Stimulated activated CD4-positive, alpha-beta T cell treated with anti-CD3 and anti-CD28 coated beads, Interleukin-12 subunit alpha, Interleukin-12 subunit beta, amount 100 ng/mL, for 48 hours (primary cell): ENCODE measurements around the gene C12orf57.
A peak's percentile ranks its signal among the peaks of the same experiment; 100 is the strongest.
"Not testable (repeated sequence)": the region's sequence is repeated elsewhere in the genome, so short reads cannot be mapped to it uniquely, and the experiment has no call there.

Experiments
- DNase-seq, 3 donors: peaks; one replicate each; pipeline ENCODE4 v3.0.0-alpha.2; 2020; ENCODE audit warnings: low read depth in 2 of 3, low spot score in 1 of 3

C12orf57 gene, protein sequence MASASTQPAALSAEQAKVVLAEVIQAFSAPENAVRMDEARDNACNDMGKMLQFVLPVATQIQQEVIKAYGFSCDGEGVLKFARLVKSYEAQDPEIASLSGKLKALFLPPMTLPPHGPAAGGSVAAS

DNA sequence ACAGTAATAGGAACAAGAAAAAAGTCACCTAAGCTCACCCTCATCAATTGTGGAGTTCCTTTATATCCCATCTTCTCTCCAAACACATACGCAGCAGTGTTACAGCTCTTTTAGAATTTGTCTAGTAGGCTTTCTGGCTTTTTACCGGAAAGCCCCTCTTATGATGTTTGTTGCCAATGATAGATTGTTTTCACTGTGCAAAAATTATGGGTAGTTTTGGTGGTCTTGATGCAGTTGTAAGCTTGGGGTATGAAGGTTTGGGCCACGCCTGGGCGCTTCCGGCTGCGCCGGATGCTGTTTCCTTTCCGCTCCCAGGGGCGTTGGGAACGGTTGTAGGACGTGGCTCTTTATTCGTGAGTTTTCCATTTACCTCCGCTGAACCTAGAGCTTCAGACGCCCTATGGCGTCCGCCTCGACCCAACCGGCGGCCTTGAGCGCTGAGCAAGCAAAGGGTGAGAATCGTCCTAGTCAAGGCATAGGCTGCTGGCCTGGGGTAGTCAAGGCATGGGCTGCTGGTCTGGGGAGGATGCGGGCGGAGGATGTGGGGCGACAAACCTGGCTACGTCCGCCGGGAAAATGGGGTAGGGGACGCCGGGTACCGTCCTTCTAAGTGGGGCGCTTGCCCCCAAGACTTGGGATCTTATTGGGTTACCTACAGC, at the start of gene C12orf57, which contains the start of gene RNU7-1:
Gene C12orf57, plus strand, starts transcription at position 301 of the 659 bp plus-strand sequence. Its CDS starts 100 bp downstream, at position 401.
Gene RNU7-1, plus strand, starts transcription at position 95 of the 659 bp plus-strand sequence.
- DNase-seq = peak; percentile 73 to 81 (median 74)

DNA sequence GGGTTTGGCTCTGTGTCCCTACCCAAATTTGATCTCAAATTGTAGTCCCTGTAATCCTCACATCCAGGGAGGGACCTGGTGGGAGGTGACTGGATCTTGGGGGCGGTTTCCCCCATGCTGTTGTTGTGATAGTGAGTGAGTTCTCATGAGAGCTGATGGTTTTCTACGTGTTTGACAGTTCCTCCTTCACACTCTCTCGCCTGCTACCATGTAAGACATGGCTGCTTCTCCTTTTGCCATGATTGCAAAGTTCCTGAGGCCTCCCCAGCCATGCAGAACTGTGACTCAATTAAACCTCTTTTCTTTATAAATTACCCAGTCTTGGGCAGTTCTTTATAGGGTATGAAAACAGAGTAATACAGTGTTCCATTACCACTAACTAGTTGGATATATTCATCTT, 49.5 kb upstream of the C12orf57 start:
- no peak for DNase-seq

DNA sequence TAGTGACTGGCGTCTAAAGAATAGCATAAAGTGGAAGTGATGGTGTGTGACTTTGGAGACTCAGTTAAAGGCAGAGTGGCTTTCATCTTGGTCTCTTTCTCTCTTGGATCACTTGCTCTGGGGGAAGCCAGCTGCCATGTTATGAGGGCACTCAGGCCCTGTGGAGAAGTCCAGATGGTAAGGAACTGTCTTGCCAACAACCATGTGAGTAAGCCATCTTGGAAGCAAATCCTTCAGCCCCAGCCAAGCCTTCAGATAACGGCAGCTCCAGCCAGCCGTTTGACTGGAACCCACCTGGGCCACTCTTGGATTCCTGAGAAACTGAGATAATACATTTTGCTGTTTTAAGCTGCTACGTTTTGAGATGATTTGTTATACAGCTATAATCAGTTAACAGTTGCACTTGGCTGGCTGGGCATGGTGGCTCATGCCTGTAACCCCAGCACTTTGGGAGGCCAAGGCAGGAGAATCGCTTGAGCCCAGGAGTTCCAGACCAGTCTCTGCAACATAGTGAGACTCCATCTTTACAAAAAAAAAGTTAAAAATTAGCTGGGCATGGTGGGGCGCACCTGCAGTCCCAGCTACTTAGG, 46.9 kb upstream of the C12orf57 start:
- DNase-seq = no peak

DNA sequence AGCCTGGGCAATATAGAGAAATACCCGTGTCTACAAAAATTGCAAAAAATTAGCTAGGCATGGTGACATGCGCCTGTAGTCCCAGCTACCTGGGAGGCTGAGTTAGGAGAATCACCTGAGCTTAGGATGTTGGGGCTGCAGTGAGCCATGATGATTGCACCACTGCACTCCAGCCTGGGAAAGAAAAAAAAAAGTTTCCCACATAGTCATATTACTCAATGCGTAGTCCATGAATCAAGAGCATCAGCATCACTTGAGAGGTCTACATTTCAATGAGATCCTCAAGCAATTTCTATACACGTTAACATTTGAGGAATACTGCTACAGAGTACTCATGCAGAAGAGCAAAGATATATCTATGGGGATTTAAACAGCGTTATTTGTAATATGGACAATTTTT, 44.4 kb upstream of the C12orf57 start:
- DNase-seq = no peak

DNA sequence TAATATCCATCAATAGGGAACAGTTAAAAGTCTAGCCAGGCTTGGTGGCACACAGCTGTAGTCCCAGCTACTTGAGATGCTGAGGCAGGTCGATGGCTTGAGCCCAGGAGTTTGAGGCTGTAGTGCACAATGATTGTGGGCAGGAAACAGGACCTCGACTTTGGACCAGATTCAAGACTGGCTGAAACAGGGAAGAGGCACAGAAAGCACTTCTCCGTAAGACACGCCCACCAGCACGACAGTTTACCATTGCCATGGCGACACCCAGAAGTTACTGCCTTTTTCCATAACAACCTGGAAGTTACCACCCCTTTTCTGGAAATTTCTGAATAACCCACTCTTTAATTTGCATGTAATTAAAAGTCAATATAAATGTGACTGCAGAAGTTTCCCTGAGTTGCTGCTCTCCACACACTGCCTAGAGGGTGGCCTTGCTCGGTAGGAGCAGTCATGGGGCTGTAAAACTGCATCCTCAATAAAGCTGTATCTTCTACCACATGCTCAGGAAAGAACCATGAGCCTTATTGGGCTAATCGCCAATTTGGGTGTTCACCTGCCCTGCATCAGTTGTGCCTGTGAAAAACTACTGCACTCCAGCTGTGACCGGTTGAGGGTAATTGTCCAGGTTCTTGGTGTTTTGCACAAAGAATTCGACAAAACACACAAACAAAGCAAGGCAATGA, 43.8 kb upstream of the C12orf57 start:
- DNase-seq = no peak

DNA sequence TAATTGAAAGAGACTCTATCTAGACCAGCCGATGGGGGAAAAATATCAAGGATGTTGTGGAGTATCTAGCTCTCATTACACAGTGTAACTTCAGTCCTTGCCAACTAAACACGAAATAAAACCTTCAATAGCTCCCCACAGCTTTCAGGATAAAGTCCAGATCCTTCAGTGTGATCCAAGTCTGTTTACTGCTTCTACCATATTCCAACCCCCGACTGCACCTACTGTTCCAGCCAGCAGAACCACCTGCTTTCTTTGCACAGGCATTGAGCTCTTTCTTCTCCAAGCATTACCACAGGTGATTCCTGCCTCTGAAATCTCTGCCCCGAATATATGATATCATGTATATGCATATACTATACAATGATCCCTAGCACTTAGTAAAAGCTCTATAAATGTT, 41.4 kb upstream of the C12orf57 start:
- DNase-seq = no peak

DNA sequence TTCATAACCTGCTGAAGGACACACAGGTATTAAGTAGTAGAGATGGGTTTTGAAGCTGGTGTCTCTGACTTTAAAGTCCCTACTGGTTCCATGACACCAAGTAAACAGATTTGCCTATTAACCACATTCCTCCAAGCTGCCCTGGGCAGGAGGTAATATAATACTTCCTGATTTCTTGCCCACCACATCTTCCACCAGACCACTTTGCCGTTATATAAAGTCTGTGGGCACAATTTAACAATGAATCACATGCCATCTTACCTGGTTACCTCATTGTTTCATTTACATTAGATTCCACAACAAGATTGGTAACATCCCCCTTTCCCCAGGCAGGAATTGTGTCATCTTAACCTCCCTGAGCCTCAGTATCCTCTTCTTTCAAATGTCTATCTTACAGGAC, 40.1 kb upstream of the C12orf57 start:
- no peak for DNase-seq

DNA sequence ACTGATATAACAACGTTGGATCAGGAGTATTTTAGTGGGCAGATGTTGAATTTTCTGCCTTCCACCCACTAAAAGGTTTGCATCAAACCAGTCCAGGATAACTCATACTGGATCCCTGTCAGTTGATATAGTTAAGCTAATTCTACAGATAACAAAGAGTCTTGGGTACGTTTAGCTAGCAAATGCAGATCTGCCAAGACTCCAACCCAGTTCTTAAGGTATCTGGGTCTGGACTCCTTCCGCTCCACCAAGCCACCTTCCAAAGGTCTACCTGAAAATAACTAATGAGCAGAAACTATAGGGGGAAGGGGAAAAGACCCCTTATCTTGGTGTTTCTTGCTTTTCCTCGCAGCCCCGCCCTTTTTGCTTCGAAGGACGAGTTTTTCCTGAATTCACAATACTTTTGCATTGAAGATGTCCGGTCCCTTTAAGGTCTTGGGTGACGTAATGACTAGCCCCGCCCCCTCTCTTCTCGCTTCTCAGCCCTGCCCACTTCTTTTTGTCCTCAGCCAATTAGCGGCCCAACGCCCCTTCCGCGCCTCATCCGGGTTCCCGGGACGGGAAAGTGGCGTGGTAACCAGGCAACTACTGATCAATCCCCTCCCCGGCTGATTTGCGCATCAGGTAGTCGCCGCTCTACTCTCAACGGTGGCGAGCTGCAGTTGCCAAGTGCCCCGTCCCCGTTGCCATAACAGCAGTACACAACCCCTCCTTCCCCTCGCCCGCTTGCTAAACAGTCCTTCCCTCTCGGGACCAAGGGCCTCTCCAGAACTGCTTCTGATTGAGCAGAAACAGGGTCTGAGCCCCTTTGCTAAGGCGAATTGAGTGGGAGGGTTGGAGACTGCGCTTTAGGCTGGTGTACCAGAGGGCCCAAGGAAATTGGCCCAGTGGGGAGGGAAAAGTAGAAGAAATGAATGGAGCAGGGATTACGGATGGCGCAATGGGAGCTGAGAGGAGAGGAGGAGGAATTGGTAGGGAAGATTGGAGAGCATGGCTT, 39.2 kb upstream of the C12orf57 start, which contains the start of gene LRRC23:
Gene LRRC23, plus strand, starts transcription at position 543 of the 997 bp plus-strand sequence. CDS start 812 bp downstream, outside the sequence.
- peak; percentile 96 to 98 (median 98) for DNase-seq

DNA sequence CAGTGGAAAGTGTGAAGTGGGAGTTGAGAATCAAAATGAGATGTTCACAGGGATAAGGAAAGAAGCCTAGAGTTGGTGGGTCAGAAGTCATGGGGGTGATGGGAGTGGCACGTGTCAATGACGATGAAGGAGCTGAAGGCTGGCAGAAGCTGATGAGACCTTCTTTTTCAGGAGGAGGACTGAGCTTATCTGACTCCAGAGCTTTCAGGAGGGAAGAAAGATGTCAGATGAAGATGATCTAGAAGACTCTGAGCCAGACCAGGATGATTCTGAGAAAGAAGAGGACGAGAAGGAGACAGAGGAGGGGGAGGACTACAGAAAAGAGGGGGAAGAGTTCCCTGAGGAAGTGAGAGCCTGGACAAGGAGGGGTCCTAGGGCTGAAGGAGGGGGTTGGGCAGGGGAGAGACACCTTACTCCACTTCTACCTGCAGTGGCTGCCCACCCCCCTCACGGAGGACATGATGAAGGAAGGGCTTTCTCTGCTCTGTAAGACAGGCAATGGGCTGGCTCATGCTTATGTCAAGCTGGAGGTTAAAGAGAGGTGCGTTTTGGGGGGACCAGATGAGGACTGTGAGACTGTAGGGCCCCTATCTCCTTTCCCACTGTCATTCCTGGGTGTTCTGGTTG, 38.3 kb upstream of the C12orf57 start:
- DNase-seq = no peak

DNA sequence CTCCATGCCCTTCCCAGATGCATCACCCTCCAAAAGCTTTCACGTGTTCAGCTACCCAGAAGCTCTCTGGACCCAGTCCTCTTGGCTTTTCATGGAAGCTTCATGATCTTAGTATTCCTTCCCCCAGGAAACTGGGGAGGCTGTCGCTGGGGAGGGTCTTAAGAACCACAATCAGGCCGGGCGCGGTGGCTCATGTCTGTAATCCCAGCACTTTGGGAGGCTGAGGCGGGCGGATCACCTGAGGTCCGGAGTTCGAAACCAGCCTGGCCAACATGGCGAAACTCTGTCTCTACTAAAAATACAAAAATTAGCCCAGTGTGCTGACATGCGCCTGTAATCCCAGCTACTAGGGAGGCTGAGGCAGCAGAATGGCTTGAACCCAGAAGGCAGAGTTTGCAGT, 35.7 kb upstream of the C12orf57 start:
- DNase-seq = not testable (repeated sequence)

DNA sequence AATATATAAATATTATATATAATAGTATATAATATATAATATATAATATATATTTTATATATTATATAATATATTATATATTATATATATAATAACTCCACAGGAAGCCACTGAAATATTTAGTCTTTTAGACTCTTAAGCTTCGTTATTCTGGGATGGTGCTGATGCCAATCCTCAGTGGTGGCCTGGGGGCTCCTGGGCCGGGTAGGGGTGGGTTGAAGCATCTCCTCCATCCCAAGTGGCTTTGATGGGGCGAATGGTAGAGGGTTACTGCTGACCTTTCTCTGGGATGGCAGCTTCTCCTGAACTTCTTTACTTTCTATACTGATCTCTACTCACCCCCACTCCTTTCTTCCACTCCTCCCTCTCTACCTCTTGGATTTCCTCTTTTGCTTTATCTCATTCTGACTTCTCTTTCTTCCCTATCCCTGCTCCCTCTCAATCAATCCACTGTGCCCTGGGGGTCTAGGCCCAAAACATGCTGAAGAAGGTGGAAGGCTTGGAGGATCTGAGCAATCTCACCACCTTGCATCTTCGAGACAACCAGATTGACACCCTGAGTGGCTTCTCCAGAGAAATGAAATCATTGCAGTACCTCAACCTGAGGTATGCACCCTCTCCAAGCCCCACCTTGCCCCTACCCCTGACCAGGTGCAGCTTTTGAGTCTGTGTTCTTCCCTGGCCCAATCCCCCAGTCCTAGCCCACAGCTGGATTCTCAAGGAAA, 34.2 kb upstream of the C12orf57 start:
- DNase-seq = no peak

DNA sequence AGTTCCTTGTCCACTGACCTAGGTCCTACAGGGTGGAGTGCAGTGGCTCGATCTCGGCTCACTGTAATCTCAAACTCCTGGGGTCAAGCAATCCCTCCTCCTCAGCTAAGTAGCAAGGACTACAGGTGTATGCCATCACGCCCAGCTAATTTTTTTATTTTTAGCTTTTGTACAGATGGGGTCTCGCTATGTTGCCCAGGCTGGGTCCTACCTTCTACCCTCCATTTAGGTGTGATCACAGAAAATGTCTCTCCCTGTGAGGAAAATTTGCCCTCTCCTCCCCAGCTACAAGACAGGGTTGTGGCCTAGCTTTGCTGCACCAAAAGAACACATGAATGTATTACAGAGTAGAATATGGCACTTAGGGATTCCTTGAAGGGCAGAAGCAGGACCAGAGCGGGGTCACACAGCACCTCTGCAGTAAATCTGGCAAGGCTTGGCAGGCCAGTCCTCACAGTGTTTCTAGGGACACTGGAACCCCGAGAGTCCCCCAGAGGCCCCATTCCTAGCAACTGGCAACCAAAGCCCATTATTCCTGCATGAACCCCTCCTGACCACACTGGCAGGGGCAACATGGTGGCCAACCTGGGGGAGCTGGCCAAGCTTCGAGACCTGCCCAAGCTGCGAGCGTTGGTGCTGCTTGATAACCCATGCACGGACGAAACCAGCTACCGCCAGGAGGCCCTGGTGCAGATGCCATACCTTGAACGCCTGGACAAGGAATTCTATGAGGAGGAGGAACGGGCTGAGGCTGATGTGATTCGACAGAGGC, 31.5 kb upstream of the C12orf57 start:
- no peak for DNase-seq

DNA sequence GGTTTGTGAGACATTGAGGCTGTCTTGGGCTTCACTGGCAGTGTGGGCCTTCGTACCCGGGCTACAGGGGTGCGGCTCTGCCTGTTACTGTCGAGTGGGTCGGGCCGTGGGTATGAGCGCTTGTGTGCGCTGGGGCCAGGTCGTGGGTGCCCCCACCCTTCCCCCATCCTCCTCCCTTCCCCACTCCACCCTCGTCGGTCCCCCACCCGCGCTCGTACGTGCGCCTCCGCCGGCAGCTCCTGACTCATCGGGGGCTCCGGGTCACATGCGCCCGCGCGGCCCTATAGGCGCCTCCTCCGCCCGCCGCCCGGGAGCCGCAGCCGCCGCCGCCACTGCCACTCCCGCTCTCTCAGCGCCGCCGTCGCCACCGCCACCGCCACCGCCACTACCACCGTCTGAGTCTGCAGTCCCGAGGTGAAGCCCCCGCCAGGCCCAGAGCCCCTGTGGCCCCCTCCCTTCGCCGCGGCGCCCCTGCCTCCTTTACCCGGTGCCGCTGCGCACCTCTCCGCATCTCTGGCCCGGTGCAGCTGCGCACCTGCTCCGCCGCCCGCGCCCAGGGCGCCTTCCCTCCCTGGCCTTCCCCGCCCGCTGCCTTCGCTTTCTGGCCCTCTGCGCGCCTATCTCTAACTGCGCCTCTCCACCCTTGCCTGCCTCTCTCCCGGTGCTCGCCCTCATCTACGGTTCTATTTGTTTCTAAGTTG, 29.4 kb upstream of the C12orf57 start, which contains the start of gene ENO2:
Gene ENO2, plus strand, starts transcription at position 335 of the 701 bp plus-strand sequence. CDS start 1,253 bp downstream, outside the sequence.
- DNase-seq = peak; percentile 63 to 76 (median 70)

DNA sequence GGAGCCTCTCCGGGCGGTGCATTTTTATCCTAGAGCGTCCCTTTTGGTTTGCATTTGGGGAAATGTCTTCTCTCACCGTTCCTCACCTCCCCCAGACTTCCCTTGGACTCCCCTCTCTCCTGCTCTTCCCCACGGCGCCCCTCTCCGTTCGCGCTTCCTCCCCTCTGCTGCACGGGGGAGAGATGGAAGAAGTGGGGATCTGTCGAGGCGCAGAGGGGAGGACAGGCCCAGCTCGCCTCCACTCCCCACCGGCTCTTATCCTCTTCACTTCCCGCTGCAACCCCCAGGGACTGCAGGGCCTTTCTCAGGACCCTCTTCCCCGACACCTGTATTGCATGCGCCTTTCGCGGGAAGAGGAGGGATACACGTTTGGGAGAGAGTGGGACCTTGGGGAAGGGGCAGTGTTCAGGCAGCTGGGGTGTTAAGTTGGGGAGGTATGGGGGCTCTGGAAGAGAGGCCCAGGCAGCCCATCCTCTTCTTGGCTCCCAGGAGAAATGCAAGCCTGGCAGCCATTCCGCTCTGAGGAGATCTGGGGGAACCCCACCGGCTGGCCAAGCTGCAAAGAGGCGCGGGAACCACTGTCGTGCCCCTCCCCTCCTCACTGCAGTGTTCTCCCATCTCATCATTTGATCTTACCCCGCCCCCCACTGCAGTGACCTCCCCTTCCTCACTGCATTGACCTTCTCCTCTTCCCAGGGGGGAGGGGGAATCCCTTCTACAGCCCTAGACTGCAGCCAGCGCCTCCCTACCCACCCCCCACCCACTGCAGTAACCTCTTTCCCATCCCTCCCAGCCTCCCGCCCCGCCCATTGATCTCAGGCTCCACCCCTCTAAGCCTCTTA, 28.7 kb upstream of the C12orf57 start:
- DNase-seq = no peak

DNA sequence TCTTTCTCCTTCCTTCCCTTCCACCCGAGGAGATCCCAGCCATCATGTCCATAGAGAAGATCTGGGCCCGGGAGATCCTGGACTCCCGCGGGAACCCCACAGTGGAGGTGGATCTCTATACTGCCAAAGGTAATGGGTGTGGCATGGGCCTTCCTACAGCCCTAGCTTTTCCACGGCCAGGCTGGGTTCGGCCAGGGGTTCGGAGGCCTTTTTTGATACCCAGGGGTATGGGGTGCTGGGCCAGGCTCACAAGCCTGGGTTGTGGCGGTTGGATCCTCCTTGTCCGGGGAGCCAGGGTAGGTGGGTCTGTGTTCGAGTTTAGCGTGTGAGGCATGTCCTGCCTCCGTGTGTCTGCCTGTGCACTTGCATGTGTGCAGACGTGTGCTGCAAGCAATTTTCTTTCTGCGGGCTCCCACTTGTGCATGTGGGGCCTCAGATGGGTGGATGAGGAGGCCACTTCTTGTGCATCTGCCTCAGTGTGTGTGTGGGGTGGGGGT, 28.0 kb upstream of the C12orf57 start:
- no peak for DNase-seq

DNA sequence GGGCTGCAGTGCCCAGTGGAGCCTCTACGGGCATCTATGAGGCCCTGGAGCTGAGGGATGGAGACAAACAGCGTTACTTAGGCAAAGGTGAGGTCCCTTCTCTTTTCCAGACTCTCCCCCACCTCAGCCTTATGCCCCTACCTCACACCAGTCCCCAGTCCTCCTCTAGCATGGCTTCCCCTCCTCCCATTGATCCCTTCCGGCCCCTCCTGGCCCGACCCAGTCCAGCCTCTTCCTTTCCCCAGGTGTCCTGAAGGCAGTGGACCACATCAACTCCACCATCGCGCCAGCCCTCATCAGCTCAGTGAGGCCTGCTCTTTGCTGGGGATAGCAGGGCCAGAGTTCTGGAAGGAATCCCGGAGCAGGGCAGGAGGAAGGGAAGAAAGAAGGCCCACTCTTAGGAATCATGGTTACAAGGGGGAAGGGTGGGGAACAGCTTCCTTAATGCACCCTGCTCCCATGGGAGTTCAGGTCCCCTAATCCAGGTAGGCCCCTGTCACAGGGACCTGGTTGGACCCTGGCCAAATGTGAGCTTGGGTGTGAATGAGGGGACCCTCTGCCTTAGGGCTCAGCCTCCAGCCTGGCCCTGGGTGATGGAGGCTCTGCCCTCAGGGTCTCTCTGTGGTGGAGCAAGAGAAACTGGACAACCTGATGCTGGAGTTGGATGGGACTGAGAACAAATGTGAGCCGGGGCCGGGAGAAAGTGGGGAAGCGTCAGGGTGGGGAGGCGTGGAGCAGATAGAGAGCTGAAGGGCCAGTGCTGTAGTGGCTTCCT, 27.2 kb upstream of the C12orf57 start:
- no peak for DNase-seq
